Keratinocyte (primary cell): ENCODE results near the gene RIOK2.

Experiments
- CTCF ChIP-seq, 3 experiments: IDR thresholded peaks in 1 of 3; conservative IDR thresholded peaks in 1 of 3; optimal IDR thresholded peaks in 1 of 3; 2 replicates in 2 of 3; 3 replicates in 1 of 3; pipeline versions ENCODE3 to v1.5.1; 2011; ENCODE audit warnings: low read length in 3 of 3, mild to moderate bottlenecking in 3 of 3, moderate library complexity in 2 of 3, control low read depth in 1 of 3, inconsistent platforms in 1 of 3; ENCODE audit not compliant: insufficient read depth in 2 of 3; ENCODE audit errors: extremely low read depth in 1 of 3
- EZH2 ChIP-seq: IDR thresholded peaks from one replicate; pipeline ENCODE4 v1.6.1; 2012; ENCODE audit warnings: inconsistent platforms, mild to moderate bottlenecking, low read length, moderate library complexity

- TF ChIP-seq CTCF (optimal IDR thresholded peaks at IDR 0.05 in 1 of 3, IDR thresholded peaks at IDR 0.05 in 1 of 3, conservative IDR thresholded peaks at IDR 0.05 in 1 of 3; ENCODE audit: extremely low read depth in 1 of 3, insufficient read depth in 2 of 3, low read length in 3 of 3), result no peak
- no peak for TF ChIP-seq EZH2
Observed at GRCh38 chr5:97115932-97116331, 67.1 kb downstream of the RIOK2 start.
